ENCODE measurements around the gene FRMD4B. TPM values are rescaled to one million over a fixed set of nuclear protein-coding genes. Genes with fewer than 3 reads are reported as not detected.
A peak's percentile ranks its signal among the peaks of the same experiment; 100 is the strongest.

The FRMD4B gene
- total RNA-seq, 1 donor from 2014 or later = not detected

DNA sequence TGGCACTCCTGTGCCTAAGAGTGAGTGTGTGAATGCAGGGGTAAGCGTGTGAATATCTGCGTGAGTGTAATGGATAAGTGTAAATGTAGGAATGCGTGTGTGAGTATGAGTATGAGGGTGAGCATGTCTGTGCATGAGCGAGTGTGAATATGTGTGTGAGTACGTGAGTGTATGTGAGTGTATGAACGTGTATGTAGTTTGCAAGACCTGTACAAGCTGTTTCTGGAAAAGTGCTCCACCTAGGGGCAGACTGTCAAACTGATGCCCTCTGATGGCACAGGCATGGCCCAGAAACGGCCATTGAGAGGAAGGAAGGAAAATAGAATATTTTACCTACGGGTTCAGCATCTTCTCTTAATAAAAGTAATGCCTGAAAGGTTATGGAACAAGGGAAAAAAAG lies 24.4 kb upstream of the FRMD4B start:
- DNase-seq (no peak), ATAC-seq (ENCODE audit: low read depth) (peak; percentile 65)
- TF ChIP-seq, protein P1, sequence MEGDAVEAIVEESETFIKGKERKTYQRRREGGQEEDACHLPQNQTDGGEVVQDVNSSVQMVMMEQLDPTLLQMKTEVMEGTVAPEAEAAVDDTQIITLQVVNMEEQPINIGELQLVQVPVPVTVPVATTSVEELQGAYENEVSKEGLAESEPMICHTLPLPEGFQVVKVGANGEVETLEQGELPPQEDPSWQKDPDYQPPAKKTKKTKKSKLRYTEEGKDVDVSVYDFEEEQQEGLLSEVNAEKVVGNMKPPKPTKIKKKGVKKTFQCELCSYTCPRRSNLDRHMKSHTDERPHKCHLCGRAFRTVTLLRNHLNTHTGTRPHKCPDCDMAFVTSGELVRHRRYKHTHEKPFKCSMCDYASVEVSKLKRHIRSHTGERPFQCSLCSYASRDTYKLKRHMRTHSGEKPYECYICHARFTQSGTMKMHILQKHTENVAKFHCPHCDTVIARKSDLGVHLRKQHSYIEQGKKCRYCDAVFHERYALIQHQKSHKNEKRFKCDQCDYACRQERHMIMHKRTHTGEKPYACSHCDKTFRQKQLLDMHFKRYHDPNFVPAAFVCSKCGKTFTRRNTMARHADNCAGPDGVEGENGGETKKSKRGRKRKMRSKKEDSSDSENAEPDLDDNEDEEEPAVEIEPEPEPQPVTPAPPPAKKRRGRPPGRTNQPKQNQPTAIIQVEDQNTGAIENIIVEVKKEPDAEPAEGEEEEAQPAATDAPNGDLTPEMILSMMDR (IDR thresholded peaks at IDR 0.05) = no peak
- intact Hi-C loops (cut with micrococcal nuclease) = loop anchor here (1.0 kb wide), 1 partner anchor 248 kb away; no protein-coding TSS in a partner anchor
- ChIA-PET POLR2A (no interaction called here), CTCF (interaction anchor here (1.2 to 3.1 kb wide), 2 partner anchors 29 to 248 kb away, joined by 3 to 18 read pairs; no protein-coding TSS in a partner anchor)
- no peaks in the 10 kb centered on the region for H3K27me3 Mint-ChIP-seq
- H3K36me3 Mint-ChIP-seq (ENCODE audit: low read depth) = no peaks in the 10 kb centered on the region
- no peak overlapping the region for H3K4me3 Mint-ChIP-seq
- H3K4me1 Mint-ChIP-seq = peaks cover 2% of the 10 kb centered on the region
- H3K27ac Mint-ChIP-seq = no peak overlapping the region
- H3K9me3 Mint-ChIP-seq = peaks cover 1% of the 10 kb centered on the region

DNA sequence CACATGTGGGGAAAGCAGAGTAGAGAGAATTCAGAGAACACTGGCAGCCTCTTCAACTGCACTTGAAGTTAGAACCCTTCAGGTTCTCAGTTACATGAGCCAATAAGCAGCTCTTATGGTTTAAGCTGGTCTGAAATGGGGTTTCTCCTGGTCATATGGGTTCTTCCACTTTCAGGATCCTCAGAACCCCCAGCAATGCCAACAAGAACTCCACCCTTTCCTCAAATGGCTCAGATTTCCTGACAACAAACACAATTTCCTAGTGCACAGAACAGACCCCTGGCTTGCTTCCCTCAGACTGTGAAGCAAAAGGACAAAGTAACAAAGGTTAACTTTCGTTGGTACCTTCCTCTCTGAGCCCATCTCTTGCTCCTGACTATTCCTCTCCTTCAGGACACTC lies 23.9 kb upstream of the FRMD4B start:
- H3K27ac Mint-ChIP-seq = no peak overlapping the region
- no peak overlapping the region for H3K4me3 Mint-ChIP-seq
- ChIA-PET POLR2A (no interaction called here), CTCF (interaction anchor here (0.9 to 3.1 kb wide), 3 partner anchors 28 to 248 kb away, joined by 3 to 18 read pairs (median 3); no protein-coding TSS in a partner anchor)
- intact Hi-C loops (cut with micrococcal nuclease) = loop anchor here (1.0 kb wide), 1 partner anchor 248 kb away; no protein-coding TSS in a partner anchor
- ATAC-seq (ENCODE audit: low read depth) = no peak
- H3K9me3 Mint-ChIP-seq = peaks cover 5% of the 10 kb centered on the region
- DNase-seq = no peak
- no peaks in the 10 kb centered on the region for H3K27me3 Mint-ChIP-seq
- TF ChIP-seq, protein P1 (IDR thresholded peaks at IDR 0.05) = no peak
- H3K36me3 Mint-ChIP-seq (ENCODE audit: low read depth) = no peaks in the 10 kb centered on the region
- H3K4me1 Mint-ChIP-seq = peaks cover 2% of the 10 kb centered on the region

- POLR2A ChIA-PET = no interaction called here
- ATAC-seq (ENCODE audit: low read depth) (no peak), DNase-seq (no peak)
- Mint-ChIP-seq H3K27me3 (no peaks in the 10 kb centered on the region), H3K36me3 (ENCODE audit: low read depth) (no peaks in the 10 kb centered on the region), H3K4me1 (peaks cover 2% of the 10 kb centered on the region), H3K27ac (no peak overlapping the region), H3K4me3 (no peak overlapping the region), H3K9me3 (peaks cover 7% of the 10 kb centered on the region)
- CTCF ChIA-PET = interaction anchor here (0.9 to 3.1 kb wide), 3 partner anchors 27 to 247 kb away, joined by 3 to 18 read pairs (median 3); no protein-coding TSS in a partner anchor
- intact Hi-C loops (cut with micrococcal nuclease) = no loop called here
- TF ChIP-seq, protein P1 (IDR thresholded peaks at IDR 0.05) = no peak
Measured at GRCh38 chr3:69409011-69409410, 23.1 kb upstream of the FRMD4B start.

- Mint-ChIP-seq H3K4me3 (no peak overlapping the region), H3K9me3 (peaks cover 7% of the 10 kb centered on the region), H3K4me1 (peaks cover 2% of the 10 kb centered on the region), H3K27ac (no peak overlapping the region), H3K36me3 (ENCODE audit: low read depth) (no peaks in the 10 kb centered on the region), H3K27me3 (no peaks in the 10 kb centered on the region)
- TF ChIP-seq, protein P1 (IDR thresholded peaks at IDR 0.05) = no peak
- POLR2A ChIA-PET = no interaction called here
- DNase-seq (no peak), ATAC-seq (ENCODE audit: low read depth) (no peak)
- intact Hi-C loops (cut with micrococcal nuclease) = no loop called here
- CTCF ChIA-PET = interaction anchor here (3.1 kb wide), 1 partner anchor 246 kb away, joined by 18 read pairs; no protein-coding TSS in a partner anchor
Measured at GRCh38 chr3:69408542-69408941, 22.7 kb upstream of the FRMD4B start.

DNA sequence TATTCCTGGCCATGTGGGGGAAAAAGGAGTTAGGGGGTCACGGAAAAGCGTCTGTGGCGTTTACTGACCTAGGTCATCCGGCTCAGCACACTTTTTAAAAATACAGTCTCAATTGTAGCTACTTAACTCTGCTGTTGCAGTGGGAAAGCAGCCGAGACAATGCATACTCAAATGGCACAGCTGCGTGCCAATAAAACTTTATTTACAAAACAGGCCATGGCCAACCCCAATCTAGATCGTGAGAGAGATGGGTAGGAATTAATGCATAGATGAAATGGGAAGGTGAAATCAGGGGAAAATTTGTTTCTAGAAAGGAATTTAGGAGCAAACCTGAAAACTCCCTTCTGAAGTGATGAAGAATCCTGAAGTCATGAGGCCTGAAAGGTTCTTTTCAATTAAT lies 22.0 kb upstream of the FRMD4B start:
- ChIA-PET POLR2A (no interaction called here), CTCF (interaction anchor here (0.6 kb wide), 1 partner anchor 247 kb away, joined by 3 read pairs; no protein-coding TSS in a partner anchor)
- intact Hi-C loops (cut with micrococcal nuclease) = no loop called here
- no peaks in the 10 kb centered on the region for H3K36me3 Mint-ChIP-seq (ENCODE audit: low read depth)
- DNase-seq (no peak), ATAC-seq (ENCODE audit: low read depth) (no peak)
- peaks cover 7% of the 10 kb centered on the region for H3K9me3 Mint-ChIP-seq
- no peak overlapping the region for H3K27ac Mint-ChIP-seq
- no peak overlapping the region for H3K4me3 Mint-ChIP-seq
- TF ChIP-seq, protein P1 (IDR thresholded peaks at IDR 0.05) = no peak
- peaks cover 2% of the 10 kb centered on the region for H3K4me1 Mint-ChIP-seq
- no peaks in the 10 kb centered on the region for H3K27me3 Mint-ChIP-seq

Data from activated B cell treated with CpG ODN at 0.5 μM for 24 hours (primary cell).